Measurements from ENCODE around the gene TGFBRAP1.

The TGFBRAP1 gene

GRCh38 chr2:105362862-105363591, 33.5 kb upstream of the TGFBRAP1 start:
- Histone ChIP-seq H3K4me1 (ENCODE audit: low read depth, poor library complexity, severe bottlenecking) (no peaks in the 10 kb centered on the region), H3K27ac (no peak overlapping the region), H4K20me1 (ENCODE audit: insufficient read depth) (no peaks in the 10 kb centered on the region), H2AFZ (ENCODE audit: low read depth) (no peak overlapping the region), H3K9ac (no peak overlapping the region), H3K79me2 (ENCODE audit: insufficient read depth, low read depth) (no peaks in the 10 kb centered on the region), H3K36me3 (ENCODE audit: insufficient read depth) (no peaks in the 10 kb centered on the region), H3K27me3 (ENCODE audit: insufficient read depth, low read depth) (no peaks in the 10 kb centered on the region), H3K4me3 (IDR thresholded peaks at IDR 0.05; ENCODE audit: insufficient read depth, low read depth, low read length) (no peak overlapping the region), H3K4me2 (no peak overlapping the region)
- no peak for TF ChIP-seq CTCF (conservative IDR thresholded peaks at IDR 0.05; ENCODE audit: low read depth, low read length)

GRCh38 chr2:105361102-105361889, 31.8 kb upstream of the TGFBRAP1 start:
- no peak overlapping the region for H3K9ac ChIP-seq
- no peak overlapping the region for H3K4me2 ChIP-seq
- no peak overlapping the region for H3K4me3 ChIP-seq (IDR thresholded peaks at IDR 0.05; ENCODE audit: insufficient read depth, low read depth, low read length)
- TF ChIP-seq CTCF (conservative IDR thresholded peaks at IDR 0.05; ENCODE audit: low read depth, low read length), result no peak
- H3K4me1 ChIP-seq (ENCODE audit: low read depth, poor library complexity, severe bottlenecking), result no peaks in the 10 kb centered on the region
- no peaks in the 10 kb centered on the region for H3K79me2 ChIP-seq (ENCODE audit: insufficient read depth, low read depth)
- H3K36me3 ChIP-seq (ENCODE audit: insufficient read depth), result no peaks in the 10 kb centered on the region
- no peaks in the 10 kb centered on the region for H4K20me1 ChIP-seq (ENCODE audit: insufficient read depth)
- H3K27me3 ChIP-seq (ENCODE audit: insufficient read depth, low read depth), result no peaks in the 10 kb centered on the region
- H3K27ac ChIP-seq, result no peak overlapping the region
- no peak overlapping the region for H2AFZ ChIP-seq (ENCODE audit: low read depth)

- Histone ChIP-seq H3K4me1 (ENCODE audit: low read depth, poor library complexity, severe bottlenecking) (no peaks in the 10 kb centered on the region), H3K4me2 (no peak overlapping the region), H3K36me3 (ENCODE audit: insufficient read depth) (no peaks in the 10 kb centered on the region), H3K79me2 (ENCODE audit: insufficient read depth, low read depth) (no peaks in the 10 kb centered on the region), H3K27me3 (ENCODE audit: insufficient read depth, low read depth) (no peaks in the 10 kb centered on the region), H3K27ac (no peak overlapping the region), H3K4me3 (IDR thresholded peaks at IDR 0.05; ENCODE audit: insufficient read depth, low read depth, low read length) (no peak overlapping the region), H3K9ac (no peak overlapping the region), H2AFZ (ENCODE audit: low read depth) (no peak overlapping the region), H4K20me1 (ENCODE audit: insufficient read depth) (no peaks in the 10 kb centered on the region)
- no peak for TF ChIP-seq CTCF (conservative IDR thresholded peaks at IDR 0.05; ENCODE audit: low read depth, low read length)
Measured at GRCh38 chr2:105358593-105358992, 29.1 kb upstream of the TGFBRAP1 start.

- TF ChIP-seq CTCF (conservative IDR thresholded peaks at IDR 0.05; ENCODE audit: low read depth, low read length), result no peak
- Histone ChIP-seq H3K36me3 (ENCODE audit: insufficient read depth) (no peaks in the 10 kb centered on the region), H4K20me1 (ENCODE audit: insufficient read depth) (no peaks in the 10 kb centered on the region)
Measured at GRCh38 chr2:105357122-105357521, 27.6 kb upstream of the TGFBRAP1 start.

More at GRCh38 chr2:105357122-105357521, 27.6 kb upstream of the TGFBRAP1 start:
- H3K4me1 ChIP-seq (ENCODE audit: low read depth, poor library complexity, severe bottlenecking), result no peaks in the 10 kb centered on the region
- H3K4me2 ChIP-seq, result no peak overlapping the region
- H3K4me3 ChIP-seq (IDR thresholded peaks at IDR 0.05; ENCODE audit: insufficient read depth, low read depth, low read length), result no peak overlapping the region
- H3K9ac ChIP-seq, result no peak overlapping the region
- H3K27me3 ChIP-seq (ENCODE audit: insufficient read depth, low read depth), result no peaks in the 10 kb centered on the region
- H3K27ac ChIP-seq, result no peak overlapping the region
- no peak overlapping the region for H2AFZ ChIP-seq (ENCODE audit: low read depth)
- no peaks in the 10 kb centered on the region for H3K79me2 ChIP-seq (ENCODE audit: insufficient read depth, low read depth)
